IMR-90 (cell line): ENCODE measurements around the gene SIPA1L3. TPM values are rescaled to one million over a fixed set of nuclear protein-coding genes. Genes with fewer than 3 reads are reported as not detected.

Source experiments
- ATAC-seq: fragments of 200-7000 bp; cut with Tn5 transposase; 2 replicates; pipeline ENCODE4 v1.9.1; 2020; ENCODE audit warnings: low read depth, mild to moderate bottlenecking, moderate library complexity
- BruUV-seq: library from RNA; stranded (reverse); fragments of 400-500 nt; replicated peaks from 2 replicates; lab custom pipeline; 2021; lab: Mats Ljungman, UMichigan
- CTCF ChIA-PET: fragments of 300-600 bp; formaldehyde crosslinking; extraction: SDS; loops from one replicate; lab custom pipeline; 2021; ENCODE audit warnings: antibody characterized with exemption; lab: Yijun Ruan, JAX
- POLR2A ChIA-PET: fragments of 300-600 bp; sonication (Branson Sonifier 250); formaldehyde crosslinking; loops from one replicate; lab custom pipeline; 2022; ENCODE audit warnings: antibody characterized with exemption; ENCODE audit not compliant: unreplicated experiment; lab: Charles Lee
- DNase-seq: peaks from one replicate; pipeline ENCODE4 v3.0.0; 2013
- H2AFZ ChIP-seq: replicated peaks from 2 replicates; pipeline ENCODE3; 2013; ENCODE audit warnings: low read length, mild to moderate bottlenecking; ENCODE audit not compliant: poor library complexity
- H2AK5ac ChIP-seq: 2 replicates; pipeline ENCODE4 v1.6.1; 2013; ENCODE audit warnings: low read depth, low read length, inconsistent platforms
- H2AK9ac ChIP-seq: replicated peaks from 2 replicates; pipeline ENCODE3; 2013; ENCODE audit warnings: mild to moderate bottlenecking, low read depth, low read length, moderate library complexity; ENCODE audit not compliant: poor library complexity
- H2BK120ac ChIP-seq: 2 replicates; pipeline ENCODE4 v1.6.1; 2013; ENCODE audit warnings: low read depth, low read length, inconsistent platforms
- H2BK15ac ChIP-seq: 3 replicates; pipeline ENCODE4 v1.6.1; 2013; ENCODE audit warnings: low read depth, low read length, inconsistent platforms
- H2BK20ac ChIP-seq: 2 replicates; pipeline ENCODE4 v1.6.1; 2013; ENCODE audit warnings: low read depth, mild to moderate bottlenecking, inconsistent platforms, low read length, moderate library complexity
- H2BK5ac ChIP-seq: 2 replicates; pipeline ENCODE4 v1.6.1; 2013; ENCODE audit warnings: mild to moderate bottlenecking, low read depth, low read length, inconsistent platforms; ENCODE audit not compliant: poor library complexity, severe bottlenecking
- H3K14ac ChIP-seq: replicated peaks from 2 replicates; pipeline ENCODE4 v1.6.1; 2013; ENCODE audit warnings: low read depth, low read length, inconsistent platforms
- H3K18ac ChIP-seq: 2 replicates; pipeline ENCODE4 v1.6.1; 2013; ENCODE audit warnings: low read depth, low read length, control low read depth
- H3K23ac ChIP-seq: 2 replicates; pipeline ENCODE4 v1.6.1; 2013; ENCODE audit warnings: low read depth, low read length, inconsistent platforms
- H3K27ac ChIP-seq: 2 replicates; pipeline ENCODE4 v1.5.1; 2013; ENCODE audit warnings: mild to moderate bottlenecking, control low read depth, low read length; ENCODE audit not compliant: insufficient read depth
- H3K27me3 ChIP-seq: 2 replicates; pipeline ENCODE4 v1.6.1; 2013; ENCODE audit warnings: low read length; ENCODE audit not compliant: control insufficient read depth, insufficient read depth
- H3K36me3 ChIP-seq: 2 replicates; pipeline ENCODE4 v1.6.1; 2013; ENCODE audit warnings: low read length, mixed read lengths; ENCODE audit not compliant: control insufficient read depth, insufficient read depth
- H3K4ac ChIP-seq: 2 replicates; pipeline ENCODE4 v1.6.1; 2013; ENCODE audit warnings: low read depth, low read length, inconsistent platforms
- H3K4me1 ChIP-seq: 2 replicates; pipeline ENCODE4 v1.6.1; 2013; ENCODE audit warnings: low read length, mixed read lengths; ENCODE audit not compliant: control insufficient read depth, insufficient read depth
- H3K4me2 ChIP-seq: 2 replicates; pipeline ENCODE4 v1.6.1; 2013; ENCODE audit warnings: low read depth, mild to moderate bottlenecking, control low read depth, low read length, moderate library complexity
- H3K4me3 ChIP-seq: 2 replicates; pipeline ENCODE4 v1.5.1; 2013; ENCODE audit warnings: low read depth, mild to moderate bottlenecking, control low read depth, low read length, moderate library complexity; ENCODE audit not compliant: insufficient read depth
- H3K56ac ChIP-seq: 2 replicates; pipeline ENCODE4 v1.6.1; 2013; ENCODE audit warnings: low read length, inconsistent platforms; ENCODE audit not compliant: insufficient read depth; ENCODE audit errors: extremely low read depth
- H3K79me1 ChIP-seq, 2 experiments: 2 replicates each; pipeline ENCODE4 v1.6.1; 2013; ENCODE audit warnings: low read length in 2 of 2, inconsistent platforms in 1 of 2, low read depth in 1 of 2
- H3K9ac ChIP-seq: 2 replicates; pipeline ENCODE4 v1.6.1; 2013; ENCODE audit warnings: low read depth, low read length, control low read depth
- H3K9me1 ChIP-seq: 2 replicates; pipeline ENCODE4 v1.6.1; 2013; ENCODE audit warnings: low read length, inconsistent platforms; ENCODE audit not compliant: insufficient read depth
- H3K9me3 ChIP-seq: 2 replicates; pipeline ENCODE4 v1.6.1; 2013; ENCODE audit warnings: low read length; ENCODE audit not compliant: control insufficient read depth, insufficient read depth
- H4K20me1 ChIP-seq: 2 replicates; pipeline ENCODE4 v1.6.1; 2013; ENCODE audit warnings: low read length, inconsistent platforms; ENCODE audit not compliant: insufficient read depth
- H4K5ac ChIP-seq: 2 replicates; pipeline ENCODE4 v1.6.1; 2013; ENCODE audit warnings: mild to moderate bottlenecking, low read depth, low read length, control low read depth
- H4K8ac ChIP-seq, 2 experiments: 2 replicates each; pipeline ENCODE4 v1.6.1; 2013; ENCODE audit warnings: low read depth in 2 of 2, low read length in 2 of 2, control low read depth in 1 of 2, inconsistent platforms in 1 of 2
- H4K91ac ChIP-seq: 2 replicates; pipeline ENCODE4 v1.6.1; 2013; ENCODE audit warnings: low read depth, low read length, inconsistent platforms; ENCODE audit not compliant: insufficient read depth
- BHLHE40 ChIP-seq: fragments of 150-350 bp; IDR thresholded peaks from 2 replicates; pipeline ENCODE4 v1.6.1; 2016; ENCODE audit warnings: mild to moderate bottlenecking, low read depth, low read length
- CHD1 ChIP-seq: IDR thresholded peaks from 2 replicates; pipeline ENCODE4 v1.6.1; 2012; ENCODE audit warnings: low read depth, low read length, improper control_type of control experiment
- MAZ ChIP-seq: IDR thresholded peaks from 2 replicates; pipeline ENCODE4 v1.6.1; 2012; ENCODE audit warnings: low read depth, mild to moderate bottlenecking, low read length, improper control_type of control experiment, moderate library complexity, borderline replicate concordance
- NFE2L2 ChIP-seq: fragments of 150-350 bp; IDR thresholded peaks from 2 replicates; pipeline ENCODE4 v1.6.1; 2016; ENCODE audit warnings: low read depth, mild to moderate bottlenecking, low read length
- SMC3 ChIP-seq: fragments of 150-350 bp; IDR thresholded peaks from 2 replicates; pipeline ENCODE4 v1.6.1; 2016; ENCODE audit warnings: low read depth, mild to moderate bottlenecking, antibody characterized with exemption, low read length, moderate library complexity
- WGBS, 2 experiments: methylation state at CpG; one replicate each; pipeline versions ENCODE4 v1.1.5 to v1.1.7; 2013; ENCODE audit warnings: missing lambda C conversion rate in 2 of 2; ENCODE audit not compliant: insufficient read length in 1 of 2; ENCODE audit errors: extremely low coverage in 2 of 2; 5-methylcytosine and 5-hydroxymethylcytosine counted together
- dilution Hi-C: fragments of 300-500 bp; cut with HindIII; formaldehyde crosslinking; loops from one replicate; pipeline ENCODE4 v1.14.3; 2018; ENCODE audit warnings: low sequenced_read_pairs; ENCODE audit not compliant: unreplicated experiment
- in situ Hi-C: fragments of 300-500 bp; cut with MboI; formaldehyde crosslinking; loops from 3 replicates; pipeline ENCODE4 v1.14.3; 2019; ENCODE audit warnings: low sequenced_read_pairs, inconsistent platforms, mixed read lengths
- intact Hi-C: fragments of 100-400 bp; cut with micrococcal nuclease; formaldehyde crosslinking; loops from 2 replicates; pipeline ENCODE4 v1.10.0; 2022
- polyA plus RNA-seq, 3 experiments: library from polyadenylated mRNA; depleted of rRNA; stranded (reverse); fragments of >200 nt; gene quantifications; 2 replicates each; pipeline ENCODE4 v1.2.3, GENCODE V29; 2012; ENCODE audit warnings: low replicate concordance in 1 of 3
- total RNA-seq: library from RNA; depleted of rRNA; stranded (reverse); fragments of >200 nt; gene quantifications from 2 replicates; pipeline ENCODE4 v1.2.3, GENCODE V29; 2012
- TF ChIP-seq, protein P1 (sequence below): fragments of 150-350 bp; IDR thresholded peaks from 2 replicates; pipeline ENCODE4 v1.6.1; 2017; ENCODE audit warnings: mild to moderate bottlenecking, antibody characterized with exemption, low read length, low read depth

SIPA1L3 gene
- total and polyA plus RNA-seq, 2 of the 4 experiments (the other 2 are of a cell fraction) = 4.1 to 9.4 TPM

DNA sequence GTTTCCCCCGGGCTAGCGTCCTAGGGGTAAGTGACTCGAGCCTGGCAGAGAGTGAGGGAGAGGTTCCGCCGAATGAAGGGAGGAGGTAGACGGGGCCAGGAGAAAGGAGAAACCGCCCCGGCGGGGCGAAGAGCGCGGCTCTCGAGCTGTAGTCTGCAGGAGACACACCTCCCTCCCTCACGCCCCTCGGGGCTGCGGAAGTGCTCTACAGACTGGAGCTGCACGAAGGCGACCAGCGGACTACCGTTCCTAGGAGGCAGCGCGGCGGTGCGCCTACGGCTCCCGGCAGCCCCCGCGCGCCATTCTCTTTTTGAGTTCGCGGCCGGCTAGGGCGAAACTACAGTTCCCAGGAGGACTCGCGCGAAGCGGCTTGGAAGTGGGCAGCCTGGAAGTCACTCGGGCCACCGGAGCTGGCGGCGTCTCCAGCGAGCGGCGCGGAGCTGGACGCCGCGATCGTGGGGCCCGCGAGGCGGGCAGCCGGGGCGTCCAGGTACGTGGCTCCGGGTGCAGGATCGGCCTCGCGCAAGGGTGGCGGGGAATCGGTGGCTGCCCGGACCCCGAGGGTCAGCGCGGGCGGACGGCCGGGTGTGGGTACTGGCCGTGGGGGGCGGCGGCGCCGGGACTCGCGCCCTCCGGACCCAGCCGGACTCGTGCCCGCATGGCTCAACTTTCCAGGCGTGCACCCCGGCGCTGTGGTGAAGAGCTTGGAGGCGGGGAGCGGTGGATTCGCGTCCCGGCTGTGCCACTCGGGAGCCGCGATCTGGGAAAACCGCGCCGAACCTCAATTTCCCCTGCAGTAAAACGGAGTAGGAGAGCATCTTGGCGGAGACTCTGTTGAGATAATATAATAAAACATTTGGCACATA, at the start of gene SIPA1L3 (continued):
- no peak; the same call in 1 of the 2 replicates for TF ChIP-seq MAZ

- Histone ChIP-seq H2AK5ac (no peak overlapping the region), H3K4me2 (no peak overlapping the region), H2BK120ac (no peak overlapping the region), H3K18ac (no peak overlapping the region), H2AFZ (no peak overlapping the region), H3K36me3 (no peaks in the 10 kb centered on the region), H3K56ac (no peak overlapping the region), H3K9me1 (no peaks in the 10 kb centered on the region), H4K20me1 (no peaks in the 10 kb centered on the region), H3K27ac (no peak overlapping the region), H3K9ac (no peak overlapping the region), H2BK5ac (no peak overlapping the region), H4K8ac (no peak overlapping the region), H3K4me3 (no peak overlapping the region), H3K9me3 (peaks cover 2% of the 10 kb centered on the region; the same call in 1 of the 2 replicates), H3K27me3 (no peaks in the 10 kb centered on the region; the same call in 1 of the 2 replicates), H3K14ac (no peak overlapping the region), H3K4me1 (no peaks in the 10 kb centered on the region), H2BK20ac (no peak overlapping the region), H4K5ac (no peak overlapping the region), H4K91ac (no peak overlapping the region), H3K79me1 (no peaks in the 10 kb centered on the region), H3K4ac (no peak overlapping the region), H3K23ac (no peak overlapping the region), H2BK15ac (no peak overlapping the region), H2AK9ac (no peak overlapping the region)
- no peak for DNase-seq
- no peak for TF ChIP-seq SMC3
- TF ChIP-seq, protein P1, sequence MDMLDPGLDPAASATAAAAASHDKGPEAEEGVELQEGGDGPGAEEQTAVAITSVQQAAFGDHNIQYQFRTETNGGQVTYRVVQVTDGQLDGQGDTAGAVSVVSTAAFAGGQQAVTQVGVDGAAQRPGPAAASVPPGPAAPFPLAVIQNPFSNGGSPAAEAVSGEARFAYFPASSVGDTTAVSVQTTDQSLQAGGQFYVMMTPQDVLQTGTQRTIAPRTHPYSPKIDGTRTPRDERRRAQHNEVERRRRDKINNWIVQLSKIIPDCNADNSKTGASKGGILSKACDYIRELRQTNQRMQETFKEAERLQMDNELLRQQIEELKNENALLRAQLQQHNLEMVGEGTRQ = no peak
- TF ChIP-seq CHD1 = no peak
- TF ChIP-seq BHLHE40 = no peak
- TF ChIP-seq MAZ = no peak
- no peak for TF ChIP-seq NFE2L2
- dilution Hi-C loops = no loop called here
- ChIA-PET POLR2A (interaction anchor here (0.6 kb wide), 1 partner anchor 182 kb away, joined by 3 read pairs; no protein-coding TSS in a partner anchor), CTCF (interaction anchor here (0.6 kb wide), 2 partner anchors 12 to 210 kb away, joined by 3 read pairs; no protein-coding TSS in a partner anchor)
- no TSS peak for BruUV-seq
- intact Hi-C loops = no loop called here
- in situ Hi-C loops = no loop called here
- WGBS, 2 experiments = no CpG with 5 or more reads among the region's 3 CpGs
- ATAC-seq = no peak
These were observed 42.5 kb upstream of the SIPA1L3 start for GRCh38 chr19:37864501-37864900.
